Activated CD8-positive, alpha-beta T cell treated with anti-CD3 and anti-CD28 coated beads, Interleukin-2, amount 10 ng/mL, durations not matched to agents 7 days and 5 days (primary cell): ENCODE data around the gene CLEC1A. TPM values are rescaled to one million over a fixed set of nuclear protein-coding genes. Genes with fewer than 3 reads are reported as not detected.
"Not testable (repeated sequence)": the region's sequence is repeated elsewhere in the genome, so short reads cannot be mapped to it uniquely, and the experiment has no call there.

Experiments used
- ATAC-seq: fragments of 150-1000 bp; cut with Tn5 transposase; one replicate; pipeline ENCODE4 v1.10.0; 2021; ENCODE audit warnings: moderate library complexity
- CTCF ChIA-PET: fragments of 350-600 bp; sonication (Branson Sonifier 250); formaldehyde crosslinking; loops from one replicate; lab custom pipeline; 2021; ENCODE audit warnings: antibody characterized with exemption; lab: Charles Lee
- POLR2A ChIA-PET: fragments of 350-600 bp; sonication (Branson Sonifier 250); formaldehyde crosslinking; loops from one replicate; lab custom pipeline; 2021; ENCODE audit warnings: antibody characterized with exemption; lab: Charles Lee
- DNase-seq: peaks from one replicate; pipeline ENCODE4 v3.0.0-alpha.2; 2020
- H3K27ac Mint-ChIP-seq: one replicate; pipeline ENCODE4 v1.8.0; 2021; ENCODE audit warnings: mild to moderate bottlenecking, mixed read lengths
- H3K27me3 Mint-ChIP-seq: one replicate; pipeline ENCODE4 v1.8.0; 2021; ENCODE audit warnings: low read depth, mixed read lengths
- H3K36me3 Mint-ChIP-seq: one replicate; pipeline ENCODE4 v1.8.0; 2021; ENCODE audit warnings: low read depth, mixed read lengths
- H3K4me1 Mint-ChIP-seq: one replicate; pipeline ENCODE4 v1.8.0; 2021; ENCODE audit warnings: low read depth, mixed read lengths
- H3K4me3 Mint-ChIP-seq: one replicate; pipeline ENCODE4 v1.8.0; 2021; ENCODE audit warnings: mild to moderate bottlenecking, mixed read lengths
- H3K9me3 Mint-ChIP-seq: one replicate; pipeline ENCODE4 v1.8.0; 2022; ENCODE audit warnings: mixed read lengths; ENCODE audit not compliant: insufficient read depth
- total RNA-seq, 2 experiments: library from RNA; stranded (reverse); gene quantifications; one replicate each; pipeline ENCODE4 v1.2.3, GENCODE V29; 2021

CLEC1A gene
- total RNA-seq, 2 experiments from 2014 or later = not detected

DNA sequence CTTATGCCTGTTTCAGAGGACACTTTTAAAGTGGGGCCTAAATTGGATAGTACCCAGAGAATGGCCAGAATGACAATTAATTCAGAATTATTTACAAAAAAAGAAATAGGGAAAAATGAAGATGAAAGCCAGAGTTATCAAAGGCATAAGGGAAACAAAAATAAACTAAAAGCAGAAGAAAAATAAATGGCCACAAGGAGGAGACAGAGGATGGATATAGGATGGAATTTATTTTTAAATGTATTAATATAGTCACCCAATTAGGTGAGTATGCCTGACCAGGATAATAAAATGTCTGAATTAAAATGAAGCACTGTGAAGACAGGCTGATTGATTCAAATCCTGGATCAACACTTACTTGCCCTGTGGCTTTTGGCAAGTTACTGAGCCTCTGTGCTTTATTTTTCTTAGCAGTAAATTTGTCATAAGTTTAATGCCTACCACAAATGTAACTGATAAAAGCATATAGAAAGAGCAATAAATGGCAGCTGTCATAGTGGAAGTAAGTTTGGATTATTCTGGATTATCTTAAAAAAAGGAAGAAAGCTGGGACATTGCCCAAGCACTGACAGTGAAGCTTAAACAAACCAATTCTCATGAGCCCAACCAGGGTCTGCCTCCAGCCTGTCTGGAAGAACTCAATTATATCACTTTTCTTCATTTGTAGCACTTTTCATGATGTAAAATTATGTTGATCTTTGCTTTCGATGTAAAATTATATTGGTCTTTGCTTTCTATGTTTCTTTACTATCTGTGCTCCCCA lies 64.8 kb downstream of the CLEC1A start:
- H3K4me1 Mint-ChIP-seq = no peaks in the 10 kb centered on the region
- H3K9me3 Mint-ChIP-seq = no peaks in the 10 kb centered on the region
- H3K27ac Mint-ChIP-seq = no peak overlapping the region
- H3K27me3 Mint-ChIP-seq = peaks cover 22% of the 10 kb centered on the region
- CTCF ChIA-PET = interaction anchor here (0.7 to 1.4 kb wide), 9 partner anchors 9 to 1166 kb away, joined by 3 to 10 read pairs (median 4); no protein-coding TSS in a partner anchor
- no peaks in the 10 kb centered on the region for H3K36me3 Mint-ChIP-seq
- no peak for DNase-seq
- H3K4me3 Mint-ChIP-seq = no peak overlapping the region
- POLR2A ChIA-PET = no interaction called here
- no peak for ATAC-seq

DNA sequence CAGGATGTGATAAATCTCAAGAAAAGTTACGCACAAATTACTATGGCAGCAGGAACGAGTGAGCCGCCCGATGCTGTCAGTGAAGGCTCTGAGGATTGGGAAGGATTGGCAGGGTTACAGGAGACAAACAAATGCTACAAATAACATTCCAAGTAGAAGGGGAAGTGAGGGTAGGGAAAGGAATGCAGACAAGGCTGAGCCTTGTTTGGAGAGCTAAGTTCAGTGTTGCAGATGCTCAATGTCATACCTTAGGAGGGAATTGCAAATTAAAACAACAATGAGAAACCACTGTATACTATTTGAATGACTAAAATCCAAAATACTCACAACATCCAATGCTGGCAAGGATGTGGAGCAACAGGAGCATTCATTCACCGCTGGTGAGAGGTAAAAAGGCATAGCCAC lies 67.0 kb downstream of the CLEC1A start:
- no peaks in the 10 kb centered on the region for H3K4me1 Mint-ChIP-seq
- no peak overlapping the region for H3K4me3 Mint-ChIP-seq
- ChIA-PET CTCF (no interaction called here), POLR2A (interaction anchor here (0.7 kb wide), 2 partner anchors 176 to 218 kb away, joined by 3 read pairs; no protein-coding TSS in a partner anchor)
- H3K36me3 Mint-ChIP-seq = no peaks in the 10 kb centered on the region
- no peak overlapping the region for H3K27ac Mint-ChIP-seq
- H3K9me3 Mint-ChIP-seq = no peaks in the 10 kb centered on the region
- ATAC-seq = no peak
- peaks cover 16% of the 10 kb centered on the region for H3K27me3 Mint-ChIP-seq
- no peak for DNase-seq

- H3K9me3 Mint-ChIP-seq = no peaks in the 10 kb centered on the region
- H3K4me1 Mint-ChIP-seq = no peaks in the 10 kb centered on the region
- ATAC-seq (no peak), DNase-seq (no peak)
- H3K4me3 Mint-ChIP-seq = no peak overlapping the region
- peaks cover 13% of the 10 kb centered on the region for H3K27me3 Mint-ChIP-seq
- ChIA-PET CTCF (no interaction called here), POLR2A (interaction anchor here (0.7 kb wide), 2 partner anchors 175 to 217 kb away, joined by 3 read pairs; no protein-coding TSS in a partner anchor)
- H3K27ac Mint-ChIP-seq = no peak overlapping the region
- no peaks in the 10 kb centered on the region for H3K36me3 Mint-ChIP-seq
Measured at GRCh38 chr12:10031321-10031720, 67.5 kb downstream of the CLEC1A start.

DNA sequence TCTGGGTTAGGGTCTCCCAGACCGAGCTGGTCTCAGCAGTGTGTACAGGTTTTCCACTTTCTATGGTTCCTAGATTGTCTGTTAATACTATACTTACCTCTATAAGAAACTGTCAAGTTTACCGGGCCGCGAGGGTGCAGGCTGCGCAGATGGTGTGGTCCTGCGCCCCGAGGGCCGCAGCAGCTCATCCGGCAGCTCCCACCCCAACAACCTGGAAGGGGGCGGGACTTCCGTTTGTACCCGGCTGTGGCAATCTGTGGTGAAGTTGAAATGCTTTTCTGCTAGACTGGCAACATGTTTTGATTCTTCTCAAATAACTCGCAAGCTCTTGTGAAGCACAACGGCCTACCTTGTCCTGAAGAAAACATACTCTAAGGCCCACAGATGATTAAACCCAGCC lies 68.3 kb downstream of the CLEC1A start, which contains the start of gene CLEC9A:
Gene CLEC9A (plus strand): TSS at position 237 of the 400 bp plus-strand sequence. CDS start 22,006 bp downstream, outside the sequence.
- ChIA-PET POLR2A (no interaction called here), CTCF (no interaction called here)
- DNase-seq (no peak), ATAC-seq (no peak)
- Mint-ChIP-seq H3K4me3 (no peak within 1 kb of the TSS), H3K4me1 (no peaks in the 10 kb centered on the region), H3K36me3 (no peaks in the 10 kb centered on the region), H3K27me3 (peaks cover 13% of the 10 kb centered on the region), H3K9me3 (no peaks in the 10 kb centered on the region), H3K27ac (no peak within 1 kb of the TSS)

GRCh38 chr12:10027721-10028120 lies 71.1 kb downstream of the CLEC1A start:
- Mint-ChIP-seq H3K27me3 (peaks cover 12% of the 10 kb centered on the region), H3K36me3 (no peaks in the 10 kb centered on the region), H3K9me3 (no peaks in the 10 kb centered on the region), H3K4me3 (no peak overlapping the region), H3K4me1 (no peaks in the 10 kb centered on the region), H3K27ac (no peak overlapping the region)
- DNase-seq (no peak), ATAC-seq (no peak)
- ChIA-PET POLR2A (no interaction called here), CTCF (no interaction called here)

- H3K36me3 Mint-ChIP-seq = no peaks in the 10 kb centered on the region
- POLR2A ChIA-PET = no interaction called here
- no peak overlapping the region for H3K4me3 Mint-ChIP-seq
- H3K27ac Mint-ChIP-seq = no peak overlapping the region
- no peak for DNase-seq
- CTCF ChIA-PET = no interaction called here
- ATAC-seq = no peak
- H3K27me3 Mint-ChIP-seq = peaks cover 12% of the 10 kb centered on the region
- H3K9me3 Mint-ChIP-seq = no peaks in the 10 kb centered on the region
- no peaks in the 10 kb centered on the region for H3K4me1 Mint-ChIP-seq
Measured at GRCh38 chr12:10027311-10027710, 71.5 kb downstream of the CLEC1A start.

GRCh38 chr12:10026666-10027065 lies 72.1 kb downstream of the CLEC1A start:
- H3K36me3 Mint-ChIP-seq, ATAC-seq, DNase-seq, H3K27ac Mint-ChIP-seq, POLR2A ChIA-PET, H3K4me1 Mint-ChIP-seq, H3K9me3 Mint-ChIP-seq, H3K4me3 Mint-ChIP-seq: not testable (repeated sequence)
- H3K27me3 Mint-ChIP-seq = peaks cover 12% of the 10 kb centered on the region
- CTCF ChIA-PET = interaction anchor here (1.2 kb wide), 1 partner anchor 16 kb away, joined by 6 read pairs; the partner anchor contains the start of gene CLEC12B

DNA sequence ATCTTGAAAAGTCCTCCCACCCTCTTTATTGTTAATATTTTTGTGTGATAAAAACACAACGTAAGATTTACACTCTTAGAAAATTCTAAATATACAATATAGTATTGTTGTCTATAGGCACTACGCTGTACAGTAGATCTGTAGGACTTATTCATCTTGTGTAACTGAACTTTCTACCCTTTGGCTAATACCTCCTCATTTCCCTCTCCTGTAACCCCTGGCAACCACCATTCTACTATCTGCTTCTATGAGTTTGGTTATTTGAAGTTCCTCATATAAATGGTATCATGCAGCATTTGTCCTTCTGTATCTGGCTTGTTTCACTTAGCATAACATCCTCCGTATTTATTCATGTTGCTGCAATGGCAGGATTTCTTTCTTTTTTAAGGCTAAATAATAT lies 73.5 kb downstream of the CLEC1A start:
- DNase-seq = no peak
- POLR2A ChIA-PET = no interaction called here
- peaks cover 14% of the 10 kb centered on the region for H3K27me3 Mint-ChIP-seq
- CTCF ChIA-PET = interaction anchor here (1.2 to 2.3 kb wide), 2 partner anchors 9 to 15 kb away, joined by 5 to 6 read pairs; partner anchors contain the start of gene CLEC12B
- H3K4me1 Mint-ChIP-seq = no peaks in the 10 kb centered on the region
- no peaks in the 10 kb centered on the region for H3K9me3 Mint-ChIP-seq
- no peak overlapping the region for H3K4me3 Mint-ChIP-seq
- H3K27ac Mint-ChIP-seq = no peak overlapping the region
- no peak for ATAC-seq
- no peaks in the 10 kb centered on the region for H3K36me3 Mint-ChIP-seq

- CTCF ChIA-PET = no interaction called here
Measured at GRCh38 chr12:10021342-10021741, 77.4 kb downstream of the CLEC1A start.

More at GRCh38 chr12:10021342-10021741, 77.4 kb downstream of the CLEC1A start:
- no peaks in the 10 kb centered on the region for H3K9me3 Mint-ChIP-seq
- no peaks in the 10 kb centered on the region for H3K4me1 Mint-ChIP-seq
- H3K27me3 Mint-ChIP-seq = peaks cover 8% of the 10 kb centered on the region
- H3K4me3 Mint-ChIP-seq = no peak overlapping the region
- no peaks in the 10 kb centered on the region for H3K36me3 Mint-ChIP-seq
- DNase-seq (no peak), ATAC-seq (no peak)
- POLR2A ChIA-PET = no interaction called here
- H3K27ac Mint-ChIP-seq = no peak overlapping the region

Other genes starting within 250 kb of the CLEC1A start
- 10 to 100 TPM; 55.2 to 58.8 TPM for gene CLEC2B, start 229.6 kb downstream of the CLEC1A start, total RNA-seq
- gene KLRF2, start 217.5 kb downstream of the CLEC1A start, total RNA-seq = under 1 TPM; 0.79 to 0.94 TPM
- not detected for gene CLEC2A, start 166.6 kb downstream of the CLEC1A start, total RNA-seq
- gene CLEC12A, start 127.6 kb downstream of the CLEC1A start, total RNA-seq = 1 to 10 TPM; 4.8 to 6.3 TPM
- gene CLEC1B, start 99.9 kb downstream of the CLEC1A start, total RNA-seq = not detected
- under 1 TPM; 0.31 to 0.87 TPM for gene CLEC12B, start 88.4 kb downstream of the CLEC1A start, total RNA-seq
- gene CLEC9A, start 68.3 kb downstream of the CLEC1A start, total RNA-seq = not detected
- not detected for gene CLEC7A, start 31.2 kb upstream of the CLEC1A start, total RNA-seq
- not detected for gene OLR1, start 73.1 kb upstream of the CLEC1A start, total RNA-seq
- gene TMEM52B, start 80.0 kb upstream of the CLEC1A start, total RNA-seq = not detected
- 10 to 100 TPM; 15.1 to 17.0 TPM for gene GABARAPL1, start 113.9 kb upstream of the CLEC1A start, total RNA-seq
- gene KLRD1, start 208.9 kb upstream of the CLEC1A start, total RNA-seq = 1 to 10 TPM; 7.6 to 8.8 TPM